Osteoblast (primary cell): ENCODE data around the gene ATOH8. TPM values are rescaled to one million over a fixed set of nuclear protein-coding genes. Genes with fewer than 3 reads are reported as not detected.
A peak's percentile ranks its signal among the peaks of the same experiment; 100 is the strongest.

ENCODE experiments used
- DNase-seq: peaks from one replicate; pipeline ENCODE4 v3.0.0; 2011; ENCODE audit warnings: low spot score, mixed read lengths; ENCODE audit not compliant: insufficient read length; ENCODE audit errors: missing footprints
- H2AFZ ChIP-seq: 2 replicates; pipeline ENCODE4 v1.6.0; 2011; ENCODE audit warnings: mild to moderate bottlenecking, low read length
- H3K27ac ChIP-seq: 2 replicates; pipeline ENCODE4 v1.5.1; 2011; ENCODE audit warnings: mild to moderate bottlenecking, low read depth, low read length, moderate library complexity
- H3K27me3 ChIP-seq: 2 replicates; pipeline ENCODE4 v1.6.0; 2012; ENCODE audit warnings: mild to moderate bottlenecking, control low read depth, inconsistent platforms, low read length, moderate library complexity; ENCODE audit not compliant: insufficient read depth
- H3K36me3 ChIP-seq: 2 replicates; pipeline ENCODE4 v1.5.1; 2011; ENCODE audit warnings: mild to moderate bottlenecking, low read length, control low read depth, moderate library complexity; ENCODE audit not compliant: insufficient read depth
- H3K4me1 ChIP-seq: 2 replicates; pipeline ENCODE4 v1.5.1; 2011; ENCODE audit warnings: mild to moderate bottlenecking, low read length, control low read depth, moderate library complexity; ENCODE audit not compliant: insufficient read depth
- H3K4me2 ChIP-seq: 2 replicates; pipeline ENCODE4 v1.6.0; 2011; ENCODE audit warnings: mild to moderate bottlenecking, low read length; ENCODE audit not compliant: insufficient read depth
- H3K4me3 ChIP-seq: fragments of 200-600 bp; sonication (generic); 3 replicates; pipeline ENCODE4 v1.5.1; 2012; ENCODE audit warnings: mild to moderate bottlenecking, low read length, inconsistent platforms; ENCODE audit not compliant: insufficient read depth
- H3K79me2 ChIP-seq: 2 replicates; pipeline ENCODE4 v1.6.0; 2012; ENCODE audit warnings: mild to moderate bottlenecking, low read length, control low read depth, inconsistent platforms; ENCODE audit not compliant: insufficient read depth
- H3K9me3 ChIP-seq: 2 replicates; pipeline ENCODE4 v1.5.1; 2011; ENCODE audit warnings: low read depth, low read length, control low read depth
- H4K20me1 ChIP-seq: 2 replicates; pipeline ENCODE4 v1.6.0; 2012; ENCODE audit warnings: mild to moderate bottlenecking, low read length, control low read depth; ENCODE audit not compliant: insufficient read depth
- total RNA-seq: library from RNA; depleted of rRNA; stranded (reverse); fragments of >200 nt; gene quantifications from 2 replicates; pipeline ENCODE4 v1.2.3, GENCODE V29; 2012
- TF ChIP-seq, protein P1 (sequence below): IDR thresholded peaks from 2 replicates; pipeline ENCODE4 v1.5.1; 2011; ENCODE audit warnings: mild to moderate bottlenecking, low read depth, low read length, moderate library complexity; ENCODE audit errors: extremely low read depth

ATOH8 gene
- total RNA-seq, 1 donor, result 35.1 TPM

DNA sequence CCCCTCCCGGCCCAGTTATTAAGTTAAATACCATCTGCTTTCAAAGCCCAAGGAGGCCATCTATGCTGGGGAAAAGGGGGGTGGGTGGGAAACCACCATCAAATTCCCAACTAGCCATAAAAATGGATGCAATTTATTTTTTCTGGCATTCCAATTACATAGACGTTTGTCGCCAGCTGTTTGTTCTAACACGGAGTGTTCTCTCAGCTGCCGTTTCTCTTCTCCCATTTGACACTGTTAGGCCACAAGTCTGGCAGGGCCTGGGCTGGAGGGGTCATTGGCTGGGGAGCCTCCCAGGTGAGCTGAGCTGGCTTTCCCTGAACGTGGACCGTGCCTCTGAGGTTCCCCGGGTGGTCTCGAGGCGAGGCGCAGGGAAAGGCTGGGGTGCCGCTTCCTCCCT is 16.6 kb downstream of the ATOH8 start:
- Histone ChIP-seq H3K27ac (no peak overlapping the region), H3K9me3 (no peaks in the 10 kb centered on the region), H3K4me3 (no peak overlapping the region), H3K79me2 (peaks cover 37% of the 10 kb centered on the region), H3K27me3 (no peaks in the 10 kb centered on the region), H3K4me2 (no peak overlapping the region), H4K20me1 (peaks cover 27% of the 10 kb centered on the region), H3K36me3 (peaks cover 9% of the 10 kb centered on the region), H3K4me1 (peaks cover 51% of the 10 kb centered on the region), H2AFZ (no peak overlapping the region)
- TF ChIP-seq, protein P1, sequence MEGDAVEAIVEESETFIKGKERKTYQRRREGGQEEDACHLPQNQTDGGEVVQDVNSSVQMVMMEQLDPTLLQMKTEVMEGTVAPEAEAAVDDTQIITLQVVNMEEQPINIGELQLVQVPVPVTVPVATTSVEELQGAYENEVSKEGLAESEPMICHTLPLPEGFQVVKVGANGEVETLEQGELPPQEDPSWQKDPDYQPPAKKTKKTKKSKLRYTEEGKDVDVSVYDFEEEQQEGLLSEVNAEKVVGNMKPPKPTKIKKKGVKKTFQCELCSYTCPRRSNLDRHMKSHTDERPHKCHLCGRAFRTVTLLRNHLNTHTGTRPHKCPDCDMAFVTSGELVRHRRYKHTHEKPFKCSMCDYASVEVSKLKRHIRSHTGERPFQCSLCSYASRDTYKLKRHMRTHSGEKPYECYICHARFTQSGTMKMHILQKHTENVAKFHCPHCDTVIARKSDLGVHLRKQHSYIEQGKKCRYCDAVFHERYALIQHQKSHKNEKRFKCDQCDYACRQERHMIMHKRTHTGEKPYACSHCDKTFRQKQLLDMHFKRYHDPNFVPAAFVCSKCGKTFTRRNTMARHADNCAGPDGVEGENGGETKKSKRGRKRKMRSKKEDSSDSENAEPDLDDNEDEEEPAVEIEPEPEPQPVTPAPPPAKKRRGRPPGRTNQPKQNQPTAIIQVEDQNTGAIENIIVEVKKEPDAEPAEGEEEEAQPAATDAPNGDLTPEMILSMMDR, result no peak
- DNase-seq, result peak; percentile 80

GRCh38 chr2:85770786-85771409 is 17.1 kb downstream of the ATOH8 start:
- TF ChIP-seq, protein P1, result no peak
- H4K20me1 ChIP-seq, result peaks cover 23% of the 10 kb centered on the region
- H3K4me3 ChIP-seq, result no peak overlapping the region

DNA sequence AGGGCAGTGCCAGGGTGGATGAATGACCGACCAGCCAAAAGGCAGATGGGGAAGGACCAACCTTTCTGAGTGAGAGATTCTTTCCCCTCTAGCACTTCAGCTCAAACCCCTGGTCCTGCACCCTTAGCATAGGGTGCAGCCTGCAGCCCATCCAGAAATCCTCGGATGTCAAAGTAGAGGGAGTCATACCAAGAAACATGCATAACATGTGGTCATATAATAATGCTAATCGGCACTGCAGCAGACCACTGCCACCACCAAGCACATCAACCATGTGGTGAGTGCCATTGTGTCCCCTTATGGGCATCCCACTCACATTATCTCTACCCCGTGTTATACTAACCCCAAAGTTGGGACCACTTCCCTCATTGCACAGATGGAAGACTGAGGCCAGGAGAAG is 17.7 kb downstream of the ATOH8 start:
- no peaks in the 10 kb centered on the region for H3K27me3 ChIP-seq
- no peaks in the 10 kb centered on the region for H3K9me3 ChIP-seq
- no peak overlapping the region for H2AFZ ChIP-seq
- peaks cover 51% of the 10 kb centered on the region for H3K4me1 ChIP-seq
- TF ChIP-seq, protein P1, result no peak
- H3K36me3 ChIP-seq, result peaks cover 3% of the 10 kb centered on the region
- H3K4me3 ChIP-seq, result no peak overlapping the region
- peak overlapping the region; percentile 35 for H3K4me2 ChIP-seq
- H4K20me1 ChIP-seq, result peaks cover 21% of the 10 kb centered on the region
- H3K79me2 ChIP-seq, result peaks cover 48% of the 10 kb centered on the region
- peak; percentile 79 for DNase-seq
- H3K27ac ChIP-seq, result peak overlapping the region; percentile 69

More at GRCh38 chr2:85770786-85771409, 17.1 kb downstream of the ATOH8 start:
- no peaks in the 10 kb centered on the region for H3K27me3 ChIP-seq
- peak overlapping the region; percentile 69 for H3K27ac ChIP-seq
- H3K4me2 ChIP-seq, result no peak overlapping the region
- peaks cover 7% of the 10 kb centered on the region for H3K36me3 ChIP-seq
- H3K9me3 ChIP-seq, result no peaks in the 10 kb centered on the region
- H2AFZ ChIP-seq, result no peak overlapping the region
- peaks cover 42% of the 10 kb centered on the region for H3K79me2 ChIP-seq
- DNase-seq, result peak; percentile 84
- peaks cover 51% of the 10 kb centered on the region for H3K4me1 ChIP-seq

- peaks cover 9% of the 10 kb centered on the region for H3K36me3 ChIP-seq
- H2AFZ ChIP-seq, result no peak overlapping the region
- TF ChIP-seq, protein P1, result peak; percentile 31
- peaks cover 55% of the 10 kb centered on the region for H3K79me2 ChIP-seq
- peaks cover 51% of the 10 kb centered on the region for H3K4me1 ChIP-seq
- peak overlapping the region; percentile 87 for H3K27ac ChIP-seq
- H3K4me3 ChIP-seq, result no peak overlapping the region
- H3K27me3 ChIP-seq, result no peaks in the 10 kb centered on the region
- DNase-seq, result peak; percentile 99
- H3K9me3 ChIP-seq, result no peaks in the 10 kb centered on the region
- peak overlapping the region; percentile 63 for H3K4me2 ChIP-seq
- H4K20me1 ChIP-seq, result peaks cover 16% of the 10 kb centered on the region
Observed at GRCh38 chr2:85772019-85772745, 18.4 kb downstream of the ATOH8 start.
